Activated naive CD4-positive, alpha-beta T cell treated with anti-CD3 and anti-CD28 coated beads, Interleukin-2, amount 10 ng/mL, durations not matched to agents 7 days and 5 days (primary cell): ENCODE measurements around the gene SLC41A3.
"Not testable (repeated sequence)": the region's sequence is repeated elsewhere in the genome, so short reads cannot be mapped to it uniquely, and the experiment has no call there.

Source experiments
- CTCF ChIA-PET: fragments of 350-600 bp; sonication (Branson Sonifier 250); formaldehyde crosslinking; loops from one replicate; lab custom pipeline; 2021; ENCODE audit warnings: antibody characterized with exemption; lab: Charles Lee
- DNase-seq: peaks from one replicate; pipeline ENCODE4 v3.0.0-alpha.2; 2020
- H3K27ac Mint-ChIP-seq: one replicate; pipeline ENCODE4 v1.8.0; 2021; ENCODE audit warnings: mild to moderate bottlenecking, moderate library complexity, mixed read lengths
- H3K27me3 Mint-ChIP-seq: one replicate; pipeline ENCODE4 v1.8.0; 2021; ENCODE audit warnings: mild to moderate bottlenecking, mixed read lengths
- H3K36me3 Mint-ChIP-seq: one replicate; pipeline ENCODE4 v1.8.0; 2021; ENCODE audit warnings: mixed read lengths
- H3K4me1 Mint-ChIP-seq: one replicate; pipeline ENCODE4 v1.8.0; 2021; ENCODE audit warnings: mixed read lengths
- H3K4me3 Mint-ChIP-seq: one replicate; pipeline ENCODE4 v1.8.0; 2021; ENCODE audit warnings: mild to moderate bottlenecking, moderate library complexity, mixed read lengths
- H3K9me3 Mint-ChIP-seq: one replicate; pipeline ENCODE4 v1.8.0; 2021; ENCODE audit warnings: mixed read lengths

SLC41A3 gene

GRCh38 chr3:126018545-126018944 is 65.4 kb downstream of the SLC41A3 start:
- Mint-ChIP-seq H3K27ac (no peak overlapping the region), H3K4me1 (no peaks in the 10 kb centered on the region), H3K9me3 (no peaks in the 10 kb centered on the region), H3K4me3 (no peak overlapping the region), H3K36me3 (peaks cover 1% of the 10 kb centered on the region), H3K27me3 (no peaks in the 10 kb centered on the region)
- no peak for DNase-seq
- CTCF ChIA-PET = no interaction called here

GRCh38 chr3:126017362-126017761 is 66.6 kb downstream of the SLC41A3 start:
- Mint-ChIP-seq H3K9me3 (no peaks in the 10 kb centered on the region), H3K27me3 (no peaks in the 10 kb centered on the region), H3K4me1 (no peaks in the 10 kb centered on the region), H3K27ac (no peak overlapping the region), H3K36me3 (peaks cover 2% of the 10 kb centered on the region), H3K4me3 (no peak overlapping the region)
- DNase-seq = no peak
- CTCF ChIA-PET = no interaction called here

DNA sequence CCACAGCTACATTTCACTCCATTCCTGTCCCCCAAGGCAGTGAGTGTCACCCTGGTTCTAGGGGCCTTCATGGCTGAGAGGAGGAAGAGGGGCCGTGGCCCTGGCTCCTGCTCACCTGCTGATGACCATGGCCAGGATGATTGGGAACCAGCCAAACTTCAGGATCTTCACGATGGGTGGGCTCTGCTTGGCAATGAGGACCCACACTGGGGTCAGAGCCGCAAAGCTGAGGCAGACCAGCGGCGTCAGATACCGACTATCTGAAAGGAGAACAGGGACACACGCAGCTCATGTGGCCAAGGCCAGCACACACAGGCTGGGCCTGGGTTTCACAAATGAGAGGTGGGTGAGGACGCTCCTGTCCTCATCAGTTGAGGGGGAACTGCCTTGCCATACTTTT is 67.3 kb downstream of the SLC41A3 start:
- Mint-ChIP-seq H3K27ac (no peak overlapping the region), H3K27me3 (no peaks in the 10 kb centered on the region), H3K4me3 (no peak overlapping the region), H3K4me1 (no peaks in the 10 kb centered on the region), H3K36me3 (peaks cover 6% of the 10 kb centered on the region), H3K9me3 (no peaks in the 10 kb centered on the region)
- CTCF ChIA-PET = no interaction called here
- DNase-seq = no peak

DNA sequence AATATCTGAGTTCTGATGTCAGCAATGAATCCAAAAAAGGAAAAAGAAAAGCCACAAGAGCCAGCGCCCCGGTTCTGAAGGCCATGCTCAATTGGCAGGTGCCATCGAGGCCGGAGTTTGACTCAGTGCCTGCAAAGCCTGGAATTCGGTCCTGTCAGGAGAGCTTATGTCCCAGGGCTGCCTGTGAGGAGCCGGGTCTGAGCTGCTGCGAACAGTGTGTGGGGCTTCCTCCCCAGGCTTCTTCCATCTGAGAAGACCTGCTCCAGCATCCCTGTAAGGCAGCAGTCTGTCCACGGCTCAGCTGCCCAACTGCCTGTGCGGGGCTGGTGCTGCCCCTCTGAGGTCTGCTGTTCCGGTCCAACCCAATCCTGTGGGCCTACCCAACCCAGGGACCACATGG is 68.8 kb downstream of the SLC41A3 start:
- no peak overlapping the region for H3K4me3 Mint-ChIP-seq
- CTCF ChIA-PET = no interaction called here
- no peak overlapping the region for H3K27ac Mint-ChIP-seq
- peaks cover 12% of the 10 kb centered on the region for H3K36me3 Mint-ChIP-seq
- H3K9me3 Mint-ChIP-seq = no peaks in the 10 kb centered on the region
- DNase-seq = no peak
- no peaks in the 10 kb centered on the region for H3K27me3 Mint-ChIP-seq
- no peaks in the 10 kb centered on the region for H3K4me1 Mint-ChIP-seq

- H3K27ac Mint-ChIP-seq = no peak overlapping the region
Observed at GRCh38 chr3:126014252-126014651, 69.7 kb downstream of the SLC41A3 start.

DNA sequence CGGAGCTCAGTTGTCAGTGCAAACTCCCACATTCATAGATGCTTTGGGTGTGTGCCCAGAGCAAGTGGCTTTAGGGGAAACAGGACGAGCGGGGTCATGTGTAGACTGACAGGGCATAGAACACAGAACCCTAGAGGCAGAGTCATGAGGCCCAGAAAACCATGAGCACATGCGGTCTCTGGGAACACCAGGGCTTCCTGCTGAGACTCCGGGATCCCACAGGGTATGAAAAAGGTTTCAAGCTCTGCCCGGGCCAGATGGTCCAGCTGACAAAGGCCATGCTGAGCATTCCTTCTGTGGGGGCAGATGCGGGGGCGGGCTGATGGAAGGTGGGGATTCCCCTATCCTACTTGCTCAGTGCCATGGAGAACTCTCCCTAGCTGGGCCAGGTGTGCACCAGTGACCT is 70.2 kb downstream of the SLC41A3 start:
- peaks cover 12% of the 10 kb centered on the region for H3K36me3 Mint-ChIP-seq
- H3K4me3 Mint-ChIP-seq = no peak overlapping the region
- CTCF ChIA-PET = no interaction called here
- no peak overlapping the region for H3K27ac Mint-ChIP-seq
- no peaks in the 10 kb centered on the region for H3K4me1 Mint-ChIP-seq
- H3K9me3 Mint-ChIP-seq = no peaks in the 10 kb centered on the region
- no peaks in the 10 kb centered on the region for H3K27me3 Mint-ChIP-seq
- DNase-seq = no peak

More at GRCh38 chr3:126014252-126014651, 69.7 kb downstream of the SLC41A3 start:
- Mint-ChIP-seq H3K4me3 (no peak overlapping the region), H3K27me3 (no peaks in the 10 kb centered on the region), H3K36me3 (peaks cover 12% of the 10 kb centered on the region), H3K9me3 (no peaks in the 10 kb centered on the region), H3K4me1 (no peaks in the 10 kb centered on the region)
- DNase-seq = no peak
- CTCF ChIA-PET = no interaction called here

DNA sequence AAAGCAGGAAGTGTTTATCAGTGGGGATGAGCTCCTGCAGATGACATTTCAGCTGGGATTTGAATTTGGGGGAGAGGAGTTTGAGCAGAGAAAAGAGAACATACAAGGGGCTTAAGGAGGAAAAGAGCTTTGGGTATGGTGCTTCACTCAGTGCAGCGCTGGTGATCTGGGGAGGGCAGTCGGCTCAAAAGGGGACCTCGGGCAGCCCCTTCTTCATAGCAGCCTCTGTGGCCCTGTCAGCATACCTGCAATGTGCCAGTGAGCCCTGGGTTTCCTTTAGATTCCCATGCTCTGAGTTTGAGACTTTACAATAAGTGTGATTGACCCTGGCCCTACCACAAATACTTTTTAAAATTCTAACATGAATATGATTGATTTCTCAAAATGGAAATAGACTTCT is 74.7 kb downstream of the SLC41A3 start:
- CTCF ChIA-PET = no interaction called here
- Mint-ChIP-seq H3K27me3 (no peaks in the 10 kb centered on the region), H3K27ac (no peak overlapping the region), H3K36me3 (peaks cover 20% of the 10 kb centered on the region), H3K9me3 (no peaks in the 10 kb centered on the region), H3K4me1 (no peaks in the 10 kb centered on the region), H3K4me3 (no peak overlapping the region)
- no peak for DNase-seq

GRCh38 chr3:126008219-126008618 is 75.7 kb downstream of the SLC41A3 start:
- Mint-ChIP-seq H3K9me3 (no peaks in the 10 kb centered on the region), H3K27ac (no peak overlapping the region), H3K27me3 (no peaks in the 10 kb centered on the region), H3K4me3 (no peak overlapping the region), H3K36me3 (peaks cover 19% of the 10 kb centered on the region), H3K4me1 (no peaks in the 10 kb centered on the region)
- DNase-seq = no peak
- CTCF ChIA-PET = no interaction called here

GRCh38 chr3:126005951-126006350 is 78.0 kb downstream of the SLC41A3 start:
- no peak for DNase-seq
- Mint-ChIP-seq H3K36me3 (peaks cover 9% of the 10 kb centered on the region), H3K27ac (no peak overlapping the region), H3K4me3 (no peak overlapping the region), H3K4me1 (no peaks in the 10 kb centered on the region), H3K9me3 (no peaks in the 10 kb centered on the region), H3K27me3 (peaks cover 2% of the 10 kb centered on the region)
- CTCF ChIA-PET = no interaction called here

- no peak for DNase-seq
- Mint-ChIP-seq H3K4me1 (no peaks in the 10 kb centered on the region), H3K27me3 (peaks cover 4% of the 10 kb centered on the region), H3K9me3 (no peaks in the 10 kb centered on the region), H3K4me3 (no peak overlapping the region), H3K36me3 (peaks cover 8% of the 10 kb centered on the region), H3K27ac (no peak overlapping the region)
- CTCF ChIA-PET = no interaction called here
Observed at GRCh38 chr3:126004692-126005091, 79.2 kb downstream of the SLC41A3 start.

- H3K36me3 Mint-ChIP-seq = peaks cover 8% of the 10 kb centered on the region
- H3K27ac Mint-ChIP-seq = no peak overlapping the region
- CTCF ChIA-PET = no interaction called here
- DNase-seq = no peak
- H3K4me3 Mint-ChIP-seq = no peak overlapping the region
- no peaks in the 10 kb centered on the region for H3K4me1 Mint-ChIP-seq
- H3K27me3 Mint-ChIP-seq = peaks cover 8% of the 10 kb centered on the region
- no peaks in the 10 kb centered on the region for H3K9me3 Mint-ChIP-seq
Observed at GRCh38 chr3:126004217-126004616, 79.7 kb downstream of the SLC41A3 start.

GRCh38 chr3:126003447-126004190 is 80.3 kb downstream of the SLC41A3 start:
- no peak overlapping the region for H3K27ac Mint-ChIP-seq
- H3K27me3 Mint-ChIP-seq = peaks cover 10% of the 10 kb centered on the region
- H3K4me1 Mint-ChIP-seq = no peaks in the 10 kb centered on the region
- H3K4me3 Mint-ChIP-seq = no peak overlapping the region
- H3K9me3 Mint-ChIP-seq = no peaks in the 10 kb centered on the region
- DNase-seq = no peak
- peaks cover 8% of the 10 kb centered on the region for H3K36me3 Mint-ChIP-seq
- CTCF ChIA-PET = no interaction called here

GRCh38 chr3:126002189-126002588 is 81.7 kb downstream of the SLC41A3 start:
- Mint-ChIP-seq H3K4me3 (no peak overlapping the region), H3K27ac (no peak overlapping the region), H3K4me1 (no peaks in the 10 kb centered on the region), H3K9me3 (no peaks in the 10 kb centered on the region), H3K27me3 (peaks cover 12% of the 10 kb centered on the region), H3K36me3 (no peaks in the 10 kb centered on the region)
- CTCF ChIA-PET = no interaction called here
- no peak for DNase-seq

DNA sequence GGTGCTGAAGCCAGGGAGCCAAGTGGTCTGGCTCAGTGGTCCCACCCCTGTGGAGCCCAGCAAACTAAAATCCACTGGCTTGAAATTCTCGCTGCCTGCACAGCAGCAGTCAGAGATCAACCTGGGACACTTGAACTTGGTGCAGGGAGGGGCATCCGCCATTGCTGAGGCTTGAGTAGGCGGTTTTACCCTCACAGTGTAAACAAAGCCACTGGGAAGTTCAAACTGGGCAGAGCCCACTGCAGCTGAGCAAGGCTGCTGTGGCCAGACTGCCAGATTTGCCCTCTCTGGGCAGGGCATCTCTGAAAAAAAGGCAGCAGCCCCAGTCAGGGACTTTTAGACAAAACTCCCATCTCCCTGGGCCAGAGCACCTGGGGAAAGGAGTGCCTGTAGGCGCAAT is 87.2 kb downstream of the SLC41A3 start:
- H3K27ac Mint-ChIP-seq, H3K9me3 Mint-ChIP-seq, CTCF ChIA-PET: not testable (repeated sequence)

DNA sequence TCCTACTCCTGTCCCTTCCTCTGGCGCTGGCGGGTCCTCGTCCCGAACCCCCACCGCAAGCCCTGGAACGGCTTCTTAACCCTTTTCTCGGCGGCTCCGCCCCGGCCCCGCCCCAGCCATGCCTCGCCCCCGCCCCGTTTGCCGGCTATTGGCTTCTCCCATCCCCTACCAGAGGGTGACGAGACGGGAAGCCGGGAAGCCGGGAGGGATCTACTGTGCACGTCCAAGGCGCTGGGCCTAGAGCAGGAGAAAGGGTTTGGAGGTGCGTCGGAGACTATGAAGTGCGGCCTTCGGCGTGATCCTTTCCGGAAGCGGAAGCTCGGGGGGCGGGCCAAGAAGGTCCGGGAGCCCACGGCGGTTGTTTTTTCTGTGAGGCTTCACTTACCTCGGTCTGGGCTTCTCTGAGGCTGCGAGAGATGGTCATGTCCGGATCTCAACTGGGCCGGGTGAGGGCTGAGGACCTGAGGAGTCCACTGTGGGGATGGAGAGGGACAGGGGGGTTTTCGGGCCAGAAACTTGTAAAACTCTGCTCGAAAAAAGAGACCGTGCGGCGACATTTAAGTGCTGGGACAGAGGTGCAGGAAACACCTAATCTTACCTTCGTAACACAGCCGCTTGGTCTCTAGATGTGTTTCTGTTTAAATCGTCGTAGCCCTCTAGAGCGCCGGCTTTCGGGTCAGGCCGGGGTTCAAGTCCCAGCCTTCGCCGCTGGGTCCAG is 93.5 kb downstream of the SLC41A3 start:
- H3K27ac Mint-ChIP-seq = peak overlapping the region; percentile 95
- peak; percentile 79 for DNase-seq
- peaks cover 21% of the 10 kb centered on the region for H3K27me3 Mint-ChIP-seq
- H3K36me3 Mint-ChIP-seq = peaks cover 3% of the 10 kb centered on the region
- peaks cover 15% of the 10 kb centered on the region for H3K4me1 Mint-ChIP-seq
- peaks cover 3% of the 10 kb centered on the region for H3K9me3 Mint-ChIP-seq
- CTCF ChIA-PET = no interaction called here
- H3K4me3 Mint-ChIP-seq = peak overlapping the region; percentile 93

More for the DNA sequence above, 87.2 kb downstream of the SLC41A3 start:
- H3K4me1 Mint-ChIP-seq, DNase-seq, H3K36me3 Mint-ChIP-seq, H3K4me3 Mint-ChIP-seq: not testable (repeated sequence)
- peaks cover 21% of the 10 kb centered on the region for H3K27me3 Mint-ChIP-seq
